GM19238 (cell line): ENCODE results near the gene SLCO1B3.
"Not testable (repeated sequence)": the region's sequence is repeated elsewhere in the genome, so short reads cannot be mapped to it uniquely, and the experiment has no call there.

ENCODE experiments used
- DNase-seq: peaks from one replicate; pipeline ENCODE4 v3.0.0; 2011; ENCODE audit warnings: low spot score; ENCODE audit not compliant: insufficient read length

The SLCO1B3 gene

DNA sequence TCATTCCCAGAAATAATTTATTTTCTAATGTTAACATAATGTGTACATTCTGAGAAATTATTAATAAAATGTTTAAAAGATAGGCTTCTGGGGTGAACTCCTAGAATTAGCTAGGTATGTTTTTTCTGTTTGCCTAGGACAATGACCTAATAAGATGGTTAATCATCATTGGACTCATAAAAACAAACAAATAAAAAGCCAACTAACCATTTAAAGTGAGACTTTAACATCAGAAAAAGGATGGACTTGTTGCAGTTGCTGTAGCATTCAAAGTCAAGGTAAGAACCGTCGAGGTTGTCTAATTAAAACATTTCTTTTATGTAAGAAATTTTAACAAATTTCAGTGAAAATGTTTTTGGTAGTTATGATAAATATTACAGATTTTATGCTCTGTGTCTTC is at the start of gene SLCO1B3:
TSS of gene SLCO1B3 (plus strand) at position 219 of the 400 bp plus-strand sequence. CDS start 5,034 bp downstream, outside the sequence.
- no peak for DNase-seq

- no peak for DNase-seq
These were observed 33.1 kb upstream of the SLCO1B3 start for GRCh38 chr12:20777420-20777819.

GRCh38 chr12:20778969-20779368 is 31.5 kb upstream of the SLCO1B3 start:
- DNase-seq: no peak

DNA sequence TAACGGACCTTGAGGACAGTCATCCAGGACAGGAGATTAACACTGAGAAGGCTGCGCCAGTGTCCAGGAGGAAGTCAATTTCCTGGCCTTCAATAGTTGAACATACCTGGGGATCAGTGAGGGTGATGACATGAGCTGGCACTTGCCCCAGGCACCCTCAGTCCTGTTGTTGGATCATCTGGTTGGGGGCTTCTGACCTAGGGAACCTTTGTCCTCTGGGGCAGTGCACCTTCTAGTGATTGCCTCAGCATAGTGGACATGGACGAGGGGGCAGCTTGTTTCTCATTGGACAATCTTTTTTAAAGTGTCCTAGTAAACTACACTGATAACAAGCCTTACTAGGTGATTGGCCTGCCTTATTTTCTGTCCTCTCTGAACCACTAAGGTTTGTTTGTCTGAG is 30.5 kb upstream of the SLCO1B3 start:
- not testable (repeated sequence) for DNase-seq

DNA sequence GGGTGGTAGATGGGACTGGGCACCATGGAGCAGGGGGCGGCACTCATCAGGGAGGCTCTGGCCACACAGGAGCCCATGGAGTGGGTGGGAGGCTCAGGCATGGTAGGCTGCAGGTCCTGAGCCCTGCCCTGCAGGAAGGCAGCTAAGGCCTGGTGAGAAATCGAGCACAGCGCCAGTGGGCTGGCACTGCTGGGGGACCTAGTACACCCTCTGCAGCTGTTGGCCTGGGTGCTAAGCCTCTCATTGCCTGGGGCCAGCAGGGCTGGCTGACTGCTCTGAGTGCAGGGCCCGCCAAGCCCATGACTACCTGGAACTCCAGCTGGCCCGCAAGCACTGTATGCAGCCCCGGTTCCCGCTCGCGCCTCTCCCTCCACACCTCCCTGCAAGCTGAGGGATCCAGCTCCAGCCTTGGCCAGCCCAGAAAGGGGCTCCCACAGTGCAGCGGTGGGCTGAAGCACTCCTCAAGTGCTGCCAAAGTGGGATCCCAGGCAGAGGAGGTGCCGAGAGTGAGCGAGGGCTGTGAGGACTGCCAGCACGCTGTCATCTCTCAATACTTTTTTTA is 26.6 kb upstream of the SLCO1B3 start:
- not testable (repeated sequence) for DNase-seq

GRCh38 chr12:20792971-20793370 is 17.5 kb upstream of the SLCO1B3 start:
- DNase-seq: no peak

DNA sequence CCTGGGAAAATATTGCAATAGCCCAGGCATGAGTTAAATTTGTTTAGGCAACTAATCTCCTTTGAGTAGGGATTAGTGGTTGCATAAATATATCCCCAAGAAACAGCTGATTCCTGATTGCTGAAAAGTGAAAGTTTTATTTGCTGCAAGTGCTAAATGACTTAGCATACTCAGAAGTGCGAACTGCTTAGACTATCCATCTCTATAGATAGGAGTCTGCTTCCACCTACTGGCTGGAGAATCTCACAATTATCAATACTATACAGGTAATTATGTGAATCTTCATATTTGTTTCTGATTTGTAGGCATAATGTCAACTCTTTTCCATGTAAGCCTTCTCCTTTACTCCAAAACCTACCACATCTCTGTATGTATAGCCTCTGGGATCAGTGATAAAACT is 12.0 kb upstream of the SLCO1B3 start:
- DNase-seq: no peak

- DNase-seq: no peak
These were observed 10.3 kb upstream of the SLCO1B3 start for GRCh38 chr12:20800160-20800559.

GRCh38 chr12:20801035-20801434 is 9.5 kb upstream of the SLCO1B3 start:
- DNase-seq: no peak

DNA sequence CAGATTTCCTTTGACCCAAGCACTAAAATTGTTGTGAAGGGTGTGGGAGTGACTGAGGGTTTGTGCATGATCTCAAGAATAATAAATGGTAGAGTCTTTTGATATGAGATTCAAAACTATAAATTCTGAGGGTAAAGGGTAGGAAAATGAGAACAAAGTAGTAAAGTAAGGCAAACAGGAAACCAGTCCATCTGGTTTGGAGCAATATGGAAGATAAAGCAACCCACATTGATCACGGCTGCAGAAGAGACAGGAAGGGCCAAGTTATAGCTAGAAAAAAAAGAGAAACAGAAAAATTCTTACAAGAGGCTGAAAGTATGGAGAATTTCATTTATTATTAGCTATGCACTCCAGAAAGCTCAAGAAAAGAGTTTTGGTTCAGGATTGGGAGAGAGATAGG is 4.6 kb upstream of the SLCO1B3 start:
- DNase-seq: no peak

DNA sequence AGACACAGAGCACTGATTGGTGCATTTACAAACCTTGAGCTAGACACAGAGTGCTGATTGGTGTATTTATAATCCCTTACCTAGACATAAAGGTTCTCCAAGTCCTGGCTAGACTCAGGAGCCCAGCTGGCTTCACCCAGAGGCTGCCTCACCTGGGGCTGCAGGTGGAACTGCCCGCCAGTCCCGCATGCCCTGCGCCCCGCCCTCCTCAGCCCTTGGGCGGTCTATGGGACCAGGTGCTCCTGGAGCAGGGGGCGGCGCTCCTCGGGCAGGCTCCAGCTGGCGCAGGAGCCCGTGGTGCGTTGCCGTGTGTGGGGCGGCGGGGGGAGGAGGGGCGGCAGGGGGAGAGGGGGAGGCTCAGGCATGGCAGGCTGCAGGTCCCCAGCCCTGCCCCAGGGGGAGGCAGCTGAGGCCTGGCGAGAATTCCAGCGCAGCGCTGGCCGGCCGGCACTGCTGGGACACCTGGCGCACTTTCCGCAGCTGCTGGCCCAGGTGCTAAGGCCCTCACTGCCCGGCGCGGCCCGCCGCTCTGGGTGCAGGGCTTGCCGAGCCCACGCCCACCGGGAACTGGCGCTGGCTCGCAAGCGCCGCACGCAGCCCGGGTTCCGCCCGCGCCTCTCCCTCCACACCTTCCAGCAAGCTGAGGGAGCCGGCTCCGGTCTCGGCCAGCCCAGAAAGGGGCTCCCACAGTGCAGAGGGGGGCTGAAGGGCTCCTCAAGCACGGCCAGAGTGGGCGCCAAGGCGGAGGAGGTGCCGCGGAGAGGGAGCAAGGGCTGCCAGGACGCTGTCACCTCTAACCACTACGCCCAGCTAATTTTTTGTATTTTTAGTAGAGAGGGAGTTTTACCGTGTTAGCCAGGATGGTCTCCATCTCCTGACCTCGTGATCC is 3.1 kb upstream of the SLCO1B3 start:
- no peak for DNase-seq

- DNase-seq: no peak
These were observed 2.0 kb upstream of the SLCO1B3 start for GRCh38 chr12:20808521-20808920.

- DNase-seq: no peak
These were observed 5.1 kb downstream of the SLCO1B3 start for GRCh38 chr12:20815574-20815973.

- DNase-seq: no peak
These were observed 11.9 kb downstream of the SLCO1B3 start for GRCh38 chr12:20822415-20822814.

GRCh38 chr12:20822925-20823324 is 12.4 kb downstream of the SLCO1B3 start:
- DNase-seq: no peak

DNA sequence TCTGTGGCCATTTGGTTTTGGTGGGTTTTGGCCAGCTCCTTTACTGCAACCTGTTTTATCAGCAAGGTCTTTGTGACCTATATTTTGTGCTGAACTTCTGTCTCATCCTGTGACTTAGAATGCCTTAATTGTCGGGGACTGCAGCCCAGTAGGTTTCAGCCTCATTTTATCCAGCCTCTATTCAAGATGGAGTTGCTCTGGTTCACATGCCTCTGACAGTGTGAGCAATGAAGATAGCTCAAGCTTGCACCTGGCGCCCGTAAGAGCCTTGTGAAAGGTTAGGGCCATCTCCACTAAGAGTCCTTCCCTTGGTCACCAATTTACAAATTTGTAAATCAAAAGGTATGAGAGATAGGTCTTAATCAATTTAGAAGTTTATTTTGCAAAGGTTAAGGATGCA is 19.4 kb downstream of the SLCO1B3 start:
- DNase-seq: no peak

- no peak for DNase-seq
These were observed 20.0 kb downstream of the SLCO1B3 start for GRCh38 chr12:20830456-20830855.

GRCh38 chr12:20832911-20833310 is 22.4 kb downstream of the SLCO1B3 start:
- no peak for DNase-seq

DNA sequence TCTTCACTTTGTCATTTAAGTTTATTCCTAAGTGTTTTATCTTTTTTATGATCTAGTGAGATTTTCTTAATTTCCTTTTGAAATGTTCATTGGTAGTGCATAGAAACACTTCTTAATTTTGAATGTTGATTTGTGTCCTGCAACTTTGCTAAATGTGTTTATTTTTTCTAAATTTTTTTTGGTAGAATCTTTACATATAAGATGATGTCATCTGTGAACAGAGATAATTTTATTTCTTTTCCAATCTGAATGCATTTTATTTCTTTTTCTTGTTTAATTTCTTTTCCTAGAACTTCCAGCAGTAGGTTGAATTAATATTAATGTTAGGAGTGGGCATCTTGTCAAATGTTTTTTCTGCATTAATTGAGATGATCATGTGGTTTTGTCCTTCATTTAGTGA is 42.1 kb downstream of the SLCO1B3 start:
- DNase-seq: no peak

DNA sequence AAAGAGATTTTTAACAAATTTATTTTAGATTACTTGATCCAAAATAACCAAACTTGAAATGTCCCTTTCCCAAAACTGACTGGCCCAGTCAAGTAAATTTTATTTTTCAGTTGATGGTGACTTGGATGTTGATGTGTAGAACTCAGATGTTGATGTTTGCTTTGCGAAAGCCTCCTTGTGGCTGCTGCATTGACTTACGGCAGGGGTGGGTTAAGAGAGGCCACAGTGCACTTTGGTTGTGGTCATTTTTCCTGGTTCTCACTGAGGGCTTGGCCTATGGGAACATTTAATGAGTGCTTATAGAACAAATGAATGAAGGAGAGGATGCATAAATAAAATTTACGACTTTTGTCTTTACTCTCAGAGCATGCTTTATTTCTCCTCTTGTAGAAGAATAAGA is 52.6 kb downstream of the SLCO1B3 start:
- DNase-seq: no peak

DNA sequence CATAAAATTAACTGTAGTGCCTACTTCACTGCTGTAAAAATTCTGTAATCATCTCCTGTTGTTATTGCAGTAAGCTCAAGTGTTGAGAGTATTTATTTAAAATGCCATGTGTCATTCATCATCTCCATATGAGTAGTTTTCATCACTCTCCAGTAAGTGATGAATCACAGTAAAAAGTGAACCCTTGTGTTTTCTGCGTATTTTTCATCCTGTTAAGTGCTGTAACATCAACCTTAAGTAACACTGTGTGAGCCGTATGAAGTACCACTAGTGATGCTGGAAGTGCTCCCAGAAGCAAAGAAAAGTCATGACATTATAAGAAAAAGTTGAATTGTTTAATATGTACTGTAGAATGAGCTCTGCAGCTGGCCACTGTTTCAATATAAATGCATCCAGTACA is 55.4 kb downstream of the SLCO1B3 start:
- DNase-seq: no peak

DNA sequence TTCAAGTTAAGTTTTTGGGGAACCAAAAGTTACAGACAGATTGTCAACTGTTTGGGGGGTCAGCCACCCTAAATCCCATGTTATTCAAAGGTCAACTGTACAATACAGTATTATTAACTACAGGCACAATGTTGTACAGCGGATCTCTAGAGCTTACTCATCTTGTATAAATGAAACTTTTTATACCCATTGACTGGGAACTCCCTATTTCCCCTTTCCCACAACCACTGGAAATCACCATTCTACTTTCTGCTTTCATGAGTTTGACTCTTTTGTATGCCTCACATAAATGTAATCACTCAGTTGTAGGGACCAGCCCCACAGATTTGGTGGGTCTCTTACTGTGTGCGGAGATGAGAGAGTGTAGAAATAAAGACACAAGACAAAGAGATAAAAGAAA is 57.8 kb downstream of the SLCO1B3 start:
- DNase-seq: no peak

GRCh38 chr12:20883288-20883687 is 72.8 kb downstream of the SLCO1B3 start:
- no peak for DNase-seq
